Common myeloid progenitor, CD34-positive (primary cell): ENCODE measurements around the gene SLC22A8.

Source experiments
- CTCF ChIA-PET: fragments of 350-600 bp; sonication (Branson Sonifier 250); formaldehyde crosslinking; loops from one replicate; lab custom pipeline; 2021; ENCODE audit warnings: antibody characterized with exemption; lab: Charles Lee
- POLR2A ChIA-PET: fragments of 350-600 bp; sonication (Branson Sonifier 250); formaldehyde crosslinking; loops from one replicate; lab custom pipeline; 2021; ENCODE audit warnings: antibody characterized with exemption; lab: Charles Lee
- DNase-seq, 3 donors: peaks; one replicate each; pipeline versions ENCODE4 v3.0.0 to v3.0.0-alpha.2; 2013
- H3K27ac ChIP-seq, 2 experiments: 1 replicate in 1 of 2; 2 replicates in 1 of 2; pipeline ENCODE4 v1.7.0; 2013; ENCODE audit warnings: inconsistent platforms in 2 of 2, low read length in 2 of 2, mild to moderate bottlenecking in 2 of 2, low read depth in 1 of 2, moderate library complexity in 1 of 2; ENCODE audit not compliant: severe bottlenecking in 2 of 2, insufficient read depth in 1 of 2, poor library complexity in 1 of 2
- H3K27me3 ChIP-seq, 5 experiments: replicated peaks in 2 of 5; 1 replicate in 3 of 5; 2 replicates in 2 of 5; pipeline versions ENCODE4 v1.6.1 to v1.7.0; 2013; ENCODE audit warnings: low read length in 4 of 5, mild to moderate bottlenecking in 2 of 5, moderate library complexity in 2 of 5, inconsistent platforms in 1 of 5; ENCODE audit not compliant: insufficient read depth in 5 of 5, control insufficient read depth in 4 of 5
- H3K36me3 ChIP-seq, 4 experiments: 1 replicate in 2 of 4; 2 replicates in 2 of 4; pipeline versions ENCODE4 v1.6.1 to v1.7.0; 2013; ENCODE audit warnings: low read length in 3 of 4, control low read depth in 1 of 4, mild to moderate bottlenecking in 1 of 4; ENCODE audit not compliant: control insufficient read depth in 4 of 4, insufficient read depth in 4 of 4
- H3K4me1 ChIP-seq, 4 experiments: 1 replicate in 3 of 4; 2 replicates in 1 of 4; pipeline versions ENCODE4 v1.6.1 to v1.7.1; 2013; ENCODE audit warnings: low read length in 3 of 4, mild to moderate bottlenecking in 3 of 4, control low read depth in 1 of 4, inconsistent platforms in 1 of 4, moderate library complexity in 1 of 4; ENCODE audit not compliant: control insufficient read depth in 4 of 4, insufficient read depth in 4 of 4; ENCODE audit errors: control extremely low read depth in 1 of 4
- H3K4me3 ChIP-seq, 7 experiments: 1 replicate in 4 of 7; 2 replicates in 3 of 7; pipeline versions ENCODE4 v1.5.1 to v1.7.0; 2013; ENCODE audit warnings: mild to moderate bottlenecking in 7 of 7, low read length in 6 of 7, moderate library complexity in 6 of 7, inconsistent platforms in 2 of 7, low read depth in 2 of 7, control low read depth in 1 of 7; ENCODE audit not compliant: insufficient read depth in 4 of 7, control insufficient read depth in 1 of 7; ENCODE audit errors: extremely low read depth in 1 of 7
- H3K9me3 ChIP-seq, 5 experiments: 1 replicate in 4 of 5; 2 replicates in 1 of 5; pipeline versions ENCODE4 v1.6.1 to v1.7.1; 2013; ENCODE audit warnings: low read length in 4 of 5, mild to moderate bottlenecking in 2 of 5, inconsistent platforms in 1 of 5, low read depth in 1 of 5, moderate library complexity in 1 of 5; ENCODE audit not compliant: control insufficient read depth in 4 of 5, insufficient read depth in 2 of 5; ENCODE audit errors: control extremely low read depth in 1 of 5
- WGBS: methylation state at CpG from one replicate; pipeline ENCODE4 v1.1.5; 2013; ENCODE audit not compliant: insufficient coverage; 5-methylcytosine and 5-hydroxymethylcytosine counted together

Gene SLC22A8

GRCh38 chr11:63022441-63022840, 6.8 kb upstream of the SLC22A8 start:
- 94% methylated on average over 5 of the region's 6 CpGs for WGBS
- H3K4me1 ChIP-seq: peaks cover 0 to 7% (median 5%) of the 10 kb centered on the region in 4 experiments
- peaks cover 0 to 9% (median 1%) of the 10 kb centered on the region in 5 experiments for H3K27me3 ChIP-seq
- ChIA-PET CTCF (interaction anchor here (0.5 to 8.4 kb wide), 7 partner anchors 12 to 527 kb away, joined by 3 to 200 read pairs (median 7); partner anchors contain the start of gene CHRM1), POLR2A (interaction anchor here (0.7 to 1.4 kb wide), 2 partner anchors 112 to 117 kb away, joined by 3 to 4 read pairs; no protein-coding TSS in a partner anchor)
- peaks cover 0 to 5% (median 2%) of the 10 kb centered on the region in 5 experiments for H3K9me3 ChIP-seq
- H3K36me3 ChIP-seq: no peaks in the 10 kb centered on the region
- H3K27ac ChIP-seq: no peak overlapping the region
- H3K4me3 ChIP-seq: no peak overlapping the region
- no peak for DNase-seq

- Histone ChIP-seq H3K27me3 (peaks cover 0 to 16% (median 1%) of the 10 kb centered on the region in 5 experiments), H3K27ac (no peak overlapping the region), H3K4me3 (no peak overlapping the region), H3K36me3 (no peaks in the 10 kb centered on the region), H3K9me3 (peaks cover 0 to 5% (median 2%) of the 10 kb centered on the region in 5 experiments), H3K4me1 (peaks cover 0 to 7% (median 5%) of the 10 kb centered on the region in 4 experiments)
- 55% methylated on average over 24 of the region's 24 CpGs for WGBS
- ChIA-PET POLR2A (no interaction called here), CTCF (interaction anchor here (0.8 to 8.4 kb wide), 10 partner anchors 10 to 193 kb away, joined by 3 to 200 read pairs (median 3); no protein-coding TSS in a partner anchor)
- peak in 2 of 3 donors; percentile 13 to 17 for DNase-seq
Observed at GRCh38 chr11:63020671-63021291, 5.1 kb upstream of the SLC22A8 start.

GRCh38 chr11:63019506-63019905, 3.9 kb upstream of the SLC22A8 start:
- no peaks in the 10 kb centered on the region for H3K9me3 ChIP-seq
- ChIA-PET POLR2A (no interaction called here), CTCF (interaction anchor here (1.1 to 8.4 kb wide), 4 partner anchors 19 to 113 kb away, joined by 3 to 200 read pairs (median 3); no protein-coding TSS in a partner anchor)
- 83% methylated on average over 3 of the region's 5 CpGs for WGBS
- peaks cover 0 to 17% (median 1%) of the 10 kb centered on the region in 5 experiments for H3K27me3 ChIP-seq
- H3K4me3 ChIP-seq: no peak overlapping the region
- H3K36me3 ChIP-seq: no peaks in the 10 kb centered on the region
- DNase-seq: no peak
- no peak overlapping the region for H3K27ac ChIP-seq
- peaks cover 0 to 7% (median 5%) of the 10 kb centered on the region in 4 experiments for H3K4me1 ChIP-seq

- Histone ChIP-seq H3K9me3 (no peaks in the 10 kb centered on the region), H3K27ac (no peak overlapping the region), H3K4me3 (no peak overlapping the region), H3K27me3 (peaks cover 0 to 17% (median 1%) of the 10 kb centered on the region in 5 experiments), H3K36me3 (no peaks in the 10 kb centered on the region), H3K4me1 (no peaks in the 10 kb centered on the region)
- DNase-seq: no peak
- WGBS: 81% methylated on average over 4 of the region's 8 CpGs
- ChIA-PET POLR2A (no interaction called here), CTCF (interaction anchor here (0.6 to 8.4 kb wide), 3 partner anchors 10 to 111 kb away, joined by 3 to 200 read pairs (median 4); no protein-coding TSS in a partner anchor)
Observed at GRCh38 chr11:63017306-63017974, 1.8 kb upstream of the SLC22A8 start.

GRCh38 chr11:63014408-63015055, 1.1 kb downstream of the SLC22A8 start:
- ChIA-PET POLR2A (no interaction called here), CTCF (interaction anchor here (1.9 to 2.5 kb wide), 2 partner anchors 10 to 108 kb away, joined by 9 to 10 read pairs; no protein-coding TSS in a partner anchor)
- 97% methylated on average over 7 of the region's 13 CpGs for WGBS
- Histone ChIP-seq H3K36me3 (no peaks in the 10 kb centered on the region), H3K27me3 (peaks cover 0 to 13% (median 1%) of the 10 kb centered on the region in 5 experiments), H3K4me1 (no peaks in the 10 kb centered on the region), H3K27ac (no peak overlapping the region), H3K4me3 (no peak overlapping the region), H3K9me3 (no peaks in the 10 kb centered on the region)
- DNase-seq: no peak

GRCh38 chr11:63012839-63013238, 2.8 kb downstream of the SLC22A8 start:
- H3K27me3 ChIP-seq: peaks cover 0 to 12% (median 0%) of the 10 kb centered on the region in 5 experiments
- no peak overlapping the region for H3K27ac ChIP-seq
- no peak overlapping the region for H3K4me3 ChIP-seq
- no CpG with 5 or more reads among the region's 1 CpG for WGBS
- no peaks in the 10 kb centered on the region for H3K4me1 ChIP-seq
- ChIA-PET CTCF (no interaction called here), POLR2A (no interaction called here)
- no peaks in the 10 kb centered on the region for H3K9me3 ChIP-seq
- DNase-seq: no peak
- no peaks in the 10 kb centered on the region for H3K36me3 ChIP-seq
